CD4-positive, alpha-beta T cell treated with Interferon gamma for 1 hour (primary cell): Measurements from ENCODE around the gene KDM1A.
A peak's percentile ranks its signal among the peaks of the same experiment; 100 is the strongest.

ENCODE experiments used
- DNase-seq: peaks from one replicate; pipeline ENCODE4 v3.0.0-alpha.2; 2020

The KDM1A gene

GRCh38 chr1:23111600-23112535 lies 92.6 kb downstream of the KDM1A start:
- no peak for DNase-seq

GRCh38 chr1:23114424-23115079 lies 95.3 kb downstream of the KDM1A start:
- DNase-seq = no peak

- DNase-seq = no peak
These were observed 97.1 kb downstream of the KDM1A start for GRCh38 chr1:23116216-23116836.

- DNase-seq = no peak
These were observed 97.8 kb downstream of the KDM1A start for GRCh38 chr1:23116921-23117699.

GRCh38 chr1:23118407-23118806 lies 99.1 kb downstream of the KDM1A start:
- DNase-seq = no peak

- DNase-seq = peak; percentile 67
These were observed 99.9 kb downstream of the KDM1A start for GRCh38 chr1:23118957-23119792.

- DNase-seq = no peak
These were observed 101.1 kb downstream of the KDM1A start for GRCh38 chr1:23120383-23120782.

- DNase-seq = no peak
These were observed 102.9 kb downstream of the KDM1A start for GRCh38 chr1:23122023-23122748.

- DNase-seq = no peak
These were observed 103.5 kb downstream of the KDM1A start for GRCh38 chr1:23122796-23123195.

- no peak for DNase-seq
These were observed 104.3 kb downstream of the KDM1A start for GRCh38 chr1:23123528-23123927.

- DNase-seq = no peak
These were observed 105.2 kb downstream of the KDM1A start for GRCh38 chr1:23124259-23125026.

- no peak for DNase-seq
These were observed 106.2 kb downstream of the KDM1A start for GRCh38 chr1:23125489-23125888.

- DNase-seq = no peak
These were observed 106.9 kb downstream of the KDM1A start for GRCh38 chr1:23126200-23126599.

GRCh38 chr1:23126801-23127200 lies 107.5 kb downstream of the KDM1A start:
- DNase-seq = no peak

GRCh38 chr1:23129846-23130245 lies 110.6 kb downstream of the KDM1A start:
- DNase-seq = no peak

- no peak for DNase-seq
These were observed 112.8 kb downstream of the KDM1A start for GRCh38 chr1:23132033-23132432.
